HG02840 (cell line): ENCODE measurements around the gene PPFIBP1.
"Not testable (repeated sequence)": the region's sequence is repeated elsewhere in the genome, so short reads cannot be mapped to it uniquely, and the experiment has no call there.

Experiments used
- ATAC-seq: cut with Tn5 transposase; IDR thresholded peaks from one replicate; pipeline ENCODE4 v1.9.1; 2021; ENCODE audit warnings: mild to moderate bottlenecking, moderate library complexity, moderate number of reproducible peaks; ENCODE audit not compliant: unreplicated experiment, low FRiP score

Gene PPFIBP1

GRCh38 chr12:27616356-27617142 is 92.5 kb downstream of the PPFIBP1 start:
- ATAC-seq = no peak

GRCh38 chr12:27618836-27619235 is 94.8 kb downstream of the PPFIBP1 start:
- no peak for ATAC-seq

- no peak for ATAC-seq
These were observed 95.3 kb downstream of the PPFIBP1 start for GRCh38 chr12:27619308-27619707.

- no peak for ATAC-seq
These were observed 96.1 kb downstream of the PPFIBP1 start for GRCh38 chr12:27620121-27620520.

GRCh38 chr12:27622436-27623195 is 98.6 kb downstream of the PPFIBP1 start:
- no peak for ATAC-seq

GRCh38 chr12:27623645-27624044 is 99.6 kb downstream of the PPFIBP1 start:
- ATAC-seq = no peak

- ATAC-seq = no peak
These were observed 100.6 kb downstream of the PPFIBP1 start for GRCh38 chr12:27624586-27624985.

- no peak for ATAC-seq
These were observed 103.3 kb downstream of the PPFIBP1 start for GRCh38 chr12:27627123-27627852.

- ATAC-seq = not testable (repeated sequence)
These were observed 104.0 kb downstream of the PPFIBP1 start for GRCh38 chr12:27627853-27628469.

- not testable (repeated sequence) for ATAC-seq
These were observed 106.2 kb downstream of the PPFIBP1 start for GRCh38 chr12:27630219-27630618.

- no peak for ATAC-seq
These were observed 107.4 kb downstream of the PPFIBP1 start for GRCh38 chr12:27631365-27631764.

- ATAC-seq = no peak
These were observed 107.9 kb downstream of the PPFIBP1 start for GRCh38 chr12:27631813-27632491.

- no peak for ATAC-seq
These were observed 111.5 kb downstream of the PPFIBP1 start for GRCh38 chr12:27635349-27635972.

- ATAC-seq = not testable (repeated sequence)
These were observed 112.6 kb downstream of the PPFIBP1 start for GRCh38 chr12:27636569-27636968.

GRCh38 chr12:27637524-27637923 is 113.5 kb downstream of the PPFIBP1 start:
- no peak for ATAC-seq

GRCh38 chr12:27639265-27639664 is 115.3 kb downstream of the PPFIBP1 start:
- no peak for ATAC-seq

GRCh38 chr12:27640566-27641200 is 116.7 kb downstream of the PPFIBP1 start:
- not testable (repeated sequence) for ATAC-seq

GRCh38 chr12:27642361-27642760 is 118.4 kb downstream of the PPFIBP1 start:
- ATAC-seq = not testable (repeated sequence)

- not testable (repeated sequence) for ATAC-seq
These were observed 118.9 kb downstream of the PPFIBP1 start for GRCh38 chr12:27642892-27643291.
